Measurements from ENCODE around the gene HESX1. TPM values are rescaled to one million over a fixed set of nuclear protein-coding genes. Genes with fewer than 3 reads are reported as not detected.

Gene HESX1
- total and polyA plus RNA-seq, 2 of the 13 experiments (the other 11 are each of a cell fraction or from before 2014, with no cell fraction given): 0.57 to 0.75 TPM

DNA sequence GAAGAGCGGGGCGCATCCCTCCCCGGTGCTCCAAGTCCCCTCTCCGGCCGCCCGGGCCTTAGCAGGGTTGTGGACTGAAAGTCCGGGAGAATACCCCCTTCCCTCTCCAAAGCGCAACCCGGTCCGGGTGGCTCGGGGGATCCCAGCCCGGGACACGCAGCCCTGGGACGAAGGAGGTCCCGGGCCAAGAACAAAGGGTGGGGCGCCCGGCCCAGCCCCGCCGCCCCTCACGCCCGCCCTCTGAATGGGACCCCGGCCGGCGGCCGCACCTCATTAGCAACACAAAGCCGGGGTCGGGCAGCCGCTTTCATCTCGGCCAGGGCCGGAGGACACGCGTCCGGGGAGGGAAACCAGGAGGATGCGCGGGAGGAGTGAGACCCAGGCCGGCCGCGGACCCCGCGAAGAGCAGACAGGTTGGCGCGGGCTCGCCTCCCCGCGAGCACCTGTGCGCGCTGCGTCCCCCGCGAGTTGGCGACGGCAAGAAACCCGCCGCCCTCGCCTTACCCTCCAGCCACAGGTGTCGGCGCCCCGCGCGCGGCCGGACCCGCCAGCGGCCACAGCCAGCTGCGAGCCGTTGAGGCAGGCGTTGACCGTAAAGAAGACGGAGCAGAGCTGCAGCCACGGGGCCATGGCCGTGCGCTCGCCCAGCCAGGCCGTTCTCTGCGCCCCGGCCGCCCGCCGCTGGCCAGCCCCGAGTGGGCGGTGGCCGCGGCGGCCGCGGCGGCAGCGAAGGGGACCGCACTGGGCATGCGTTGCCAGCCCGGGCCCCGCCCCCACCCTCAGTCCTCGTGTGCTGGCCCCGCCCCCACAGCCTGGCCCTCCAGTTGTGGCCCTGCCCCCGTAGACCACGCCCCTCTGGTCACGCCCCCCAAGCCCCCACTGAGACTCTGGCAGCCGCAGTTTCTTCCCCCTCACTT is 34.9 kb downstream of the HESX1 start, which contains the start of gene IL17RD (continued):
- TF ChIP-seq MEF2D (CRISPR knock-in tag; IDR thresholded peaks at IDR 0.05): no peak
- TF ChIP-seq THAP7 (CRISPR knock-in tag; IDR thresholded peaks at IDR 0.05): no peak
- TF ChIP-seq, protein P1, sequence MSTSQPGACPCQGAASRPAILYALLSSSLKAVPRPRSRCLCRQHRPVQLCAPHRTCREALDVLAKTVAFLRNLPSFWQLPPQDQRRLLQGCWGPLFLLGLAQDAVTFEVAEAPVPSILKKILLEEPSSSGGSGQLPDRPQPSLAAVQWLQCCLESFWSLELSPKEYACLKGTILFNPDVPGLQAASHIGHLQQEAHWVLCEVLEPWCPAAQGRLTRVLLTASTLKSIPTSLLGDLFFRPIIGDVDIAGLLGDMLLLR (CRISPR knock-in tag; IDR thresholded peaks at IDR 0.05): no peak
- no peak for TF ChIP-seq SNAI1 (CRISPR knock-in tag; IDR thresholded peaks at IDR 0.05; ENCODE audit: borderline replicate concordance)
- TF ChIP-seq, protein P2, sequence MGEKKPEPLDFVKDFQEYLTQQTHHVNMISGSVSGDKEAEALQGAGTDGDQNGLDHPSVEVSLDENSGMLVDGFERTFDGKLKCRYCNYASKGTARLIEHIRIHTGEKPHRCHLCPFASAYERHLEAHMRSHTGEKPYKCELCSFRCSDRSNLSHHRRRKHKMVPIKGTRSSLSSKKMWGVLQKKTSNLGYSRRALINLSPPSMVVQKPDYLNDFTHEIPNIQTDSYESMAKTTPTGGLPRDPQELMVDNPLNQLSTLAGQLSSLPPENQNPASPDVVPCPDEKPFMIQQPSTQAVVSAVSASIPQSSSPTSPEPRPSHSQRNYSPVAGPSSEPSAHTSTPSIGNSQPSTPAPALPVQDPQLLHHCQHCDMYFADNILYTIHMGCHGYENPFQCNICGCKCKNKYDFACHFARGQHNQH (CRISPR knock-in tag; IDR thresholded peaks at IDR 0.05): no peak
- TF ChIP-seq, protein P3, sequence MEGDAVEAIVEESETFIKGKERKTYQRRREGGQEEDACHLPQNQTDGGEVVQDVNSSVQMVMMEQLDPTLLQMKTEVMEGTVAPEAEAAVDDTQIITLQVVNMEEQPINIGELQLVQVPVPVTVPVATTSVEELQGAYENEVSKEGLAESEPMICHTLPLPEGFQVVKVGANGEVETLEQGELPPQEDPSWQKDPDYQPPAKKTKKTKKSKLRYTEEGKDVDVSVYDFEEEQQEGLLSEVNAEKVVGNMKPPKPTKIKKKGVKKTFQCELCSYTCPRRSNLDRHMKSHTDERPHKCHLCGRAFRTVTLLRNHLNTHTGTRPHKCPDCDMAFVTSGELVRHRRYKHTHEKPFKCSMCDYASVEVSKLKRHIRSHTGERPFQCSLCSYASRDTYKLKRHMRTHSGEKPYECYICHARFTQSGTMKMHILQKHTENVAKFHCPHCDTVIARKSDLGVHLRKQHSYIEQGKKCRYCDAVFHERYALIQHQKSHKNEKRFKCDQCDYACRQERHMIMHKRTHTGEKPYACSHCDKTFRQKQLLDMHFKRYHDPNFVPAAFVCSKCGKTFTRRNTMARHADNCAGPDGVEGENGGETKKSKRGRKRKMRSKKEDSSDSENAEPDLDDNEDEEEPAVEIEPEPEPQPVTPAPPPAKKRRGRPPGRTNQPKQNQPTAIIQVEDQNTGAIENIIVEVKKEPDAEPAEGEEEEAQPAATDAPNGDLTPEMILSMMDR (CRISPR knock-in tag; IDR thresholded peaks at IDR 0.05): no peak
- TF ChIP-seq EHMT2 (IDR thresholded peaks at IDR 0.05; ENCODE audit: borderline replicate concordance, low read depth, low read length): no peak
- TF ChIP-seq KDM5A (IDR thresholded peaks at IDR 0.05; ENCODE audit: borderline replicate concordance, low read length): no peak
- TF ChIP-seq AGO2 (optimal IDR thresholded peaks at IDR 0.05; ENCODE audit: low read depth, low read length): no peak
- no peak for TF ChIP-seq ZNF260 (CRISPR knock-in tag; IDR thresholded peaks at IDR 0.05; ENCODE audit: borderline replicate concordance, low read depth)
- no peak for TF ChIP-seq ZNF562 (CRISPR knock-in tag; IDR thresholded peaks at IDR 0.05; ENCODE audit: borderline replicate concordance)
- TF ChIP-seq SP2 (CRISPR knock-in tag; IDR thresholded peaks at IDR 0.05): no peak
- no peak for TF ChIP-seq FOXP1 (IDR thresholded peaks at IDR 0.05)
- no peak for TF ChIP-seq FOXP1 (CRISPR knock-in tag; IDR thresholded peaks at IDR 0.05)
- no peak for TF ChIP-seq ZNF605 (CRISPR knock-in tag; IDR thresholded peaks at IDR 0.05)
- no peak for TF ChIP-seq ZNF331 (CRISPR knock-in tag; IDR thresholded peaks at IDR 0.05)
- TF ChIP-seq ATF7-NPFF (CRISPR knock-in tag; IDR thresholded peaks at IDR 0.05; ENCODE audit: low read depth): no peak; the same call in 1 of the 2 replicates
- no peak for TF ChIP-seq ZNF432 (CRISPR knock-in tag; IDR thresholded peaks at IDR 0.05; ENCODE audit: borderline replicate concordance)
- no peak for TF ChIP-seq WIZ (CRISPR knock-in tag; IDR thresholded peaks at IDR 0.05)
- no peak for TF ChIP-seq GTF2F1 (IDR thresholded peaks at IDR 0.05; ENCODE audit: low read length)
- TF ChIP-seq ZNF569 (CRISPR knock-in tag; IDR thresholded peaks at IDR 0.05; ENCODE audit: borderline replicate concordance): no peak
- TF ChIP-seq ZNF296 (CRISPR knock-in tag; conservative IDR thresholded peaks at IDR 0.05): no peak
- TF ChIP-seq TEF (CRISPR knock-in tag; IDR thresholded peaks at IDR 0.05): no peak
- no peak for TF ChIP-seq ZBTB43 (CRISPR knock-in tag; conservative IDR thresholded peaks at IDR 0.05)
